GM10847 (cell line): ENCODE measurements around the gene DRD2.

Experiments
- POLR2A ChIP-seq: IDR thresholded peaks from 2 replicates; pipeline ENCODE4 v1.6.1; 2011; ENCODE audit not compliant: insufficient read length; ENCODE audit errors: extremely low read depth

DRD2 gene

DNA sequence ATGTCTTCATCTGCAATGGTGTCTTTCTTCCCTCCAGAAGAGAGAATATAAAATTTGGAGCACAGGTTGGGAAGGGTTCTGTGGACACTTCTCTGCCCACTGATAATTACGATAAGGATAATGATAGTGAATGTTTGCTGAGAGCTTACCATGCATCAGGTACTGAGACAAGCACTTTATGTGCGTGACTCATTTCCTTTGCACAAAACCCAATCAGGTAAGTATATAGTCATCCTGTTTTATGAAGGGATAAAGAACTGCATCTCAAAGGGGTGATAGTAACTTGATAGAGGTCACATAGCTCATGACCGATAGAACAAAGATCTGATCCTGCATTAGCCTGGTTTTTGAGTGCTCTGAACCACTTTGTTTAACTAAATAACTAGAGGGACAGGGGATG is 9.4 kb downstream of the DRD2 start:
- no peak for TF ChIP-seq POLR2A

DNA sequence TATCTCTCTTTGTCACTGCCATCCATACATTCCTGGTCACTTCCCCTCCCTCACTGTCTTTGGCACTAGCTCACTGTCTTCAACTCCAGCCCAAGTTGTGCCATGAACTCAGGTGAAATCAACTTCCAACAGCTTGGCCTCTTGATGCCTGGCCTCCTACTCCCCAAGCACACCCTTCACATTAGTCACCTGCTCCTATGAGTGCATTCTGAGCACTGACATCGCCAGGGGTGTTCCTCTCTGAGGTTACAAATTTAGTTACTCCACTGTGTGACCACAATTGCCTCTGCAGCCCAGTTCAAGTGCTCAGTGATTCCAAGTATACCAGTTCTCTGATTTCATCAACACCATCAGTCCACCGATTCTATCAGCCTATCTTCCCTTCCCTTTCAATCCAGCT is 10.8 kb downstream of the DRD2 start:
- TF ChIP-seq POLR2A: no peak

DNA sequence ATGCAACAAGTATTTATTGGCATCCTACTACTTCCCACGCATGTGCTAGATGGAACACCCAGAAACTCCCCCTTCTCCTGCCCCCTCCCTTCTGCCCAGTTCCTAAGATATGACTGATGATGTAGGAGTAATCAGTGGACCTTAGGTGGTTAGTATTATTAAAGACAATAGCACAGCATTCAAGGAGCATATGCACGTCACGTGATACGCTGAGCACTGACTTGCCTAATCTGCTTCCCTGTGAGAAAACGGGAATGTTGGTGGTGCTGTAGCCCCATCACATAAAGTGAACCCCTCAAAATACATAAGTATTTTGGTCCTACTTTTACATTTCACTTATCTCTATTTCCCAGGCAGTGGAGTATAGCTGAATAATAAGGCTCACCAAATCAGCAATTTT is 12.4 kb downstream of the DRD2 start:
- TF ChIP-seq POLR2A: no peak

DNA sequence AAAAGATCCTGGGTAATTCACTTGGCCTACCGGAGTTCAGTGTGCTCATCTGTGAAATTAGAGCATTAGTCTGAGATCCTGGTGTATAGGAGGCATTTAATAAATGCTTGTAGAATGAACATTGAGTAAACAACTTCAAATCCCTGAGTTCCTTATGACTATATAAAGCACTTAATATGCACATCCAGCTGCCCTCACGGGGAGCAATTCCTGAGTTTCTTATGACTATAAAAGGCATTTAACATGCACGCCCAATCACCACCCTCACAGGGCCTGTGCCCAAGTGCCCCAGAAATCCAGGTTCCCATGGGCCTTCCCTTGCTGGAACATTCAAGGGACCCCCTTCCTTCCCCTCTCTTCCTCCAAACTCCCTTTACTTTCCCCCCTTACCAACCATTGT is 13.6 kb downstream of the DRD2 start:
- TF ChIP-seq POLR2A: no peak

DNA sequence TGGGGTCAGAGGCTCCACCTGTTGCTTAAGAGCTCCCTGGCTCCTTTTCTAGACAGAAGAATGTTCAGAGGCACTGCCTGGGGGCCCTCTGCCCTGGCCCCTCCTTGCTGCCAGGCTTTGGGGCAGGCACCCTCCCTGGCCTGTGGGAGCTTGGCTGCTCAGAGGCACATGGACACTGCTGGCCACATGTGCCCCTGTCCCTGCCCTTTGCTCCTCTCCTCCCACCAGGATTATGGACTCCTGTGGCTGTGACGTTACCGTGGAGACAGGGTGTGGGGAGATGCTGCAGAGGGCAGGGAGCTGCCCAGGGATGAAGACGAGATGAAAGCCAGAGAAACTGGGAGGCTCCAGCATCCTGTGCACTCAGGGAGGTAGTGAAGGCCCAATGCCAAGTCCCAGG is 14.7 kb downstream of the DRD2 start:
- no peak for TF ChIP-seq POLR2A

DNA sequence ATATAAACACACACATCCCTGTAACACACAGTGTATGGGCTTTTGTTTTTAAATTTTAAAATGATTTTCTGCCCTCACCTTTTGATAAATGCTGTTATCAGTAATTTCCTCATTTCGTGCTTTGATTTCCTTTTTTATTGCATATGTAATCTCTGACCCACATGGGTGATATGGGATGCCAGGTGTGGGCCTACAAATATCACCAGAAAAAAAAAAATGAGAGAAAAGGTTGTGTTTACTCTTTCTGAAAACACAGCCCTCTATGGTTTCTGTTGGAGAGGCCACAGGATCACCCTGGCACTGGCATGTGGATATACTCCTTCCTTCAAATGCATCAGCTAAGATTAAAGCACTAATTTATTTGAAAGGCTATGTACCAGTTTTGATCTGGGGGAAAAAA is 17.0 kb downstream of the DRD2 start:
- no peak for TF ChIP-seq POLR2A

DNA sequence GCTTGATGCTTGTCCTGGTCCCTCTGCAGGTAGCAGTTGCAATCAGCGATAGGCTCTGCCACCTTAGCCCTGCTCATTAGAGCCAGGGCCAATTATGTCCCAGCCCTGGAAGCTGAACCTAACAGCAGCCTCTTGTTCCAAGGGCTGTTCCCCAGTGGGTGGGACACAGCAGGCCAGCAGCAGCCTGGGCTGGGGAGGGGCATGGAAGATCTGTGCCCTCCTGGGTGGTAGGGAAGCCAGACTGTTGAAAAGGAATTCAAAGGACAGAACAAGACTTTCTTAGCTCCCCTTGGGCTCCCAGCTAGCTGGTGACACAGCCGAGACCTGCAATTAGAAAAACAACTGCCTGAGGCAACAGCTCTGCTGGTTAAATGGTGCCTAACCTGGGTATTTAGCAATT is 17.4 kb downstream of the DRD2 start:
- no peak for TF ChIP-seq POLR2A

DNA sequence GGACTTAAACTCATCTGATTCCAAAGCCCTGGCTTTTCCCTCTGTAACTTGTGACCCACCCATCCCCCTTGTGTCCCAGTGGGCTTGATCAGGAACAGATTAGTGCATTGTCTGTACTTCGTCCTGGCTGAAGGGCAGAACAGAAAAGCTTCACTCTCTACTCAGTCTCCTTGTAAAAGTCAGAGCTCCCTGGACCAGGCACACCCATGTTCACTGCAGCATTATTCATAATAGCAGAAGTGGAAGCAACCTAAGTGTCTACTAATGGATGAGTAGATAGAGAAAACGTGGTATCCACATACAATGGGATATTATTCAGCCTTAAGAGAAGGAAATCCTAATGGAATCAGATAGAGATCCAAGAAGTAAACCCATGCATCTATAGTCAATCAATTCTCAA is 20.7 kb downstream of the DRD2 start:
- TF ChIP-seq POLR2A: no peak

DNA sequence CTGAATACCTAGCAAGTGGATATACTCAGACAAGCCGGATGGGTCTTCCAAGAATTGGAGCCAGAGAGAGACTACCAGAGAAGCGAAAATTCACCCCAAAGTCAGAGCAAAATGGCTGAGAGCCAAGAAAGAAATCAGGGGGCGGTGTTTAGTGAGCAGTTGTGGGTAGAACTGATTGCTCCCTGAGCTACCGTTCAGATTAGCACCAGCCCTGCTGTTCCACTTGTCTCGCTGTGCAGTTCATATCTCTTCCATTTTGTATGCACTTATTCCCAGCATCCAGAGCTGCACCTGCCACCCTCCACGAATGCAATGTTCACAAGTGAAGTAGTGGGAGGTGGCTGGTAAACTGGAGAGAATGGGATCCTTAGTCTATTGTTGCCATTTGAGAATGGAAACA is 25.5 kb downstream of the DRD2 start:
- no peak for TF ChIP-seq POLR2A

DNA sequence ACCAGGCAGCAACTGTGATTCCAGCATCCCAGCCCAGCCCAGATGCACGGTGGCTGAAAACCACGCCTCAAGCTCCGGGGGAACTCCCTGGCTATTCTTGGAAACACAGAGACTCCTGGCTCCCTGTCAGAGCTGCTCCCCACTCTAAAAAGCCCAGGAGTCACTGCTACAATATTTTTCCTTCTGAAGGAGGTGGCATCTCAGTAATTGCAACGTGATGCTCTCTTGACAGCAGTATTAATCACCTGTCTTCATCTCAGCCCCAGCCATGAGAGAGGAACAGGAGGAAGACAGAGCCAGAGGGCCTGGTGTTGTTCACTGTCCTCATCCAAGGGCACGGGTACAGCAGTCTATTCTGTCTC is 26.9 kb downstream of the DRD2 start:
- no peak for TF ChIP-seq POLR2A

DNA sequence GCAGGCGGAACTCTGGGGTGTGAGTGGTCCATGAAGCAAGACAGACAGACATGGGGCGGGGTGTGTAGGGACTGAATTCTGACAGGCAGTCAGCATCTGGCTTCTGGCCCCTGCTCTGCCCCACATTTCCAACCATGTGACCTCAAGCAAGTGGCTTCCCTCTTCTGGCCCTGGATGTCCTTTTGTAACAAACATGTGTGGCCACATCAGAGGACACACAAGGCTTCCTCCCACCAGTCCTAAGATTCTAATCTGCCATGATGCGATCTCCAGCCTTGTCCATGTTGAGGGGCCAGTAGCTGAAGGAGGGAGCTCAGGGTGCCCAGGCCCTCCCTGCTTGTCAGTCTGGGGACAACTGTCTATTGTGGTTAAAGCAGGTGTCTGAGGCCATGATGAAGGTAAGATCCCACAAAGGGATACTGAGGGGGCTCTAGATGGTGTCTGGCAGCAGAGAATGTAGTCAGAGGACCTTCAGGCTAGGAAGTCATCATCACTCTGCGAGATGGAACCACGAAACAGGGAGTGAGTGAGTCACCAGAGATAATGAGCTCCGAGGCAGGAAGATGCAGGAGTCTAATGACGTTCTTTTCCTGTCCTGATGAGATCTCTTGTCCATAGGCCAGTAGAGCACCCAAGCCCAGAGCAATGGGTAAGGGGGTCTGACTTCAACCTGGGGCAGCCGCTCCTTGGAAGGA is 27.4 kb downstream of the DRD2 start:
- TF ChIP-seq POLR2A: no peak

DNA sequence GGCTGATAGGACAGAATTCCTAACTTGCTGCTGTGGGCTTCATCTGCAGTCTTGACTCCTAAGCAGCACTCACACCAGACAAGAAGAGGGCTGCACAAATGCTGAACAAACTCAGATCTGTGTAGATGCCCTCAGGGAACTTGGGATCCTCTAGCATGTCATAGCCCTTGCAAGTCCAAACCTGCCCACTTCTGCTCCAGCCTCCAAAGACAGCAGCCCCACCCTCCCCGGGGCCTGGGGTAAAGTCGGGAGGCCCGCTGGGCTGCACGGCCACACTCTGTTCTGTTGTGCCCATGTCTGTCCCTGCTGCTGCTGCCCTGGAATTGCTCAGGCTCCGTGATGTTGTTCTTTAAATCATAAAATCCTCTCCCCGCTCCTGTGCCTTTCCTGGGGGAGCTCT is 28.3 kb downstream of the DRD2 start:
- no peak for TF ChIP-seq POLR2A

DNA sequence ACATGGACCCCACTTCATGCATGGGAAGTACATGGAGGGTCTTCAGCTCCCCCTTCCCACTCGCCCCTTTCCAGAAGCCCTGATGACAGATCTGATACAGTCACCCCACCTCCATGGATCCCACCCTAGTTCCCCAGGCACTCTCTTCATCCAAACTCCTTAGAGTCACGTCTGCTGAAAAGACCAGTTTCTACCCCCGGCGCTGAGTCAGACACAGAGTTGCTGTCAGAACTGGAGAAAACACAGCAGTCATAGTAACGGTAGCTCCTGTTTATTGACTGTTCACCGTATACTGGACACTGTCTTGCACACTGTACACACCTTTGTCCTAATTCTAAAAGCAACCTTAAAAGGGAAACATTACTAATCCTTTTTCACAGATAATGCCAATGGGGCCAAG is 29.1 kb downstream of the DRD2 start:
- TF ChIP-seq POLR2A: no peak

DNA sequence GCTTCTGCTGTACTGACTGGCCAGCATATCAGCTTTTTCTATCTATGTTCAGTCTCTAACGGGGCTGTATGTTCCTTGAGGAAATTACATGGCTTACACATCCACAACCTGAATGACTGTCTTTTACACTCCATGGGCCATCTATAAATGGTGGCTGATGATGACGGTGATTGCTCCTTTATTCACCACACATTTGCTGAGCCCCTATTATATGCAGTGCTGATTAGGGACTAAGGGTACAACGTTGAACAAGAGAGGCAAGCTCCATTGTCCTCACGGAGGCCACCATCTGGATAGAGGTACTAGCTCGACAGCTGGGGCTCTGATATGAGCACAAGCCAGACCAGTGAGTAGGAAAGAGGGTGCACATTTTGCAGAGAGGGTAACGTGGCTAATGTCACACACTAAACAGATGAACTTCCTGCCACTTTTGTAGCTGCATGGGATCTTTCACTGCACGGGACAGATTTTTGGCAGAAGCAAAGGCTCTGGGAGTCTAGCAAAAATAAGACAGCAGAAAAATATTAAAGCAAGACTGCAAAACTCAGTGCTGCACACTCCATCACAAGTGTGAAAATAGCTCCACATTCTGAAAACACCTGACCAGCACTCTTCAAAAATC is 30.6 kb downstream of the DRD2 start:
- TF ChIP-seq POLR2A: no peak

DNA sequence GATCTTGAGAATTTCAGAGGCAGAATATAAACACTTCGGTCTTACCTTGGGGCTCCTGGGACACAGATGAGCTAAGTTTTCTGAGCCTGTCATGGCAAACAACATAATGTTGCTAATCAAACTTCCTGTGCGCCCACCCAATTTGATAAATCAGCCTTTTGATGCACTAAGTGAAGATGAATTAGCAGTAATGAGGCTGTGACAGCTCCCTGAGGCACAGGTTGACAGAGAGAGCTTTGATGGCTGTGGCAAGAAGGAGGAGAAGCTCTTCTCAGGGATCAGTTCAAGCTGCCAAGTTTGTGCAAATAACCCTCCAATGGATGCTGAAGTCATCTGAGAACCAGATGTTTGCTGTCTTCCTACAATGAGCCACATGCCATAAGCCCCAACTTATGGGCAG is 34.4 kb downstream of the DRD2 start:
- no peak for TF ChIP-seq POLR2A

DNA sequence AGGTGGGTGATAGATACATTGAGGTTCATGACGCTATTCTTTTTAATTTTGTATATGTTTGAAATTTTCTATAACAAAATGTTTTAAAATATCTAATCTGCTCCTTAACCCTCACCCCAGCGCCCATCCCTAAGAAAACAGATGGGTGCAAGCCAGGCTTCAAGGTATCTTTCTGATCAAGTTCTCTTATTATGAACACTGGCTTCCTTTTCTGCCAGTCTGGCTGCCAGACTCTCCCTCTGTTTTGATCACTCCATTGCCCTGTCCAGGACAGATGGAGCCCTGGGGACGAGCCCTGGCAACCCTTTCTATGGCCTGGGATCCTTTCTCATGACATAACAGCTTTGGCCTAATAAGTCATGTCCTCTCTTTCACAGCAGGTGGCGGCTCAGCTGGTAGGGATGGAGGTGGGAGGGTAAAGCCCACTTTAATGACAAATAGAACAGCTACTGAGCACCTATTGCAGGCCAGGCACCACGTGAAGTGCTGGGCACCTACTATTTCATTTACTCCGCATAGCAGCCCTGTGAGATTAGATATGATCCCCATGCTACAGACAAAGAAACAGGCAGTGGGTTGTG is 38.4 kb downstream of the DRD2 start:
- no peak for TF ChIP-seq POLR2A
